Activated B cell treated with CpG ODN at 0.5 μM for 24 hours (primary cell): ENCODE measurements around the gene RPS6KA5. TPM values are rescaled to one million over a fixed set of nuclear protein-coding genes. Genes with fewer than 3 reads are reported as not detected.
"Not testable (repeated sequence)": the region's sequence is repeated elsewhere in the genome, so short reads cannot be mapped to it uniquely, and the experiment has no call there.

Source experiments
- ATAC-seq: fragments of 200-7000 bp; cut with Tn5 transposase; one replicate; pipeline ENCODE4 v1.10.0; 2021; ENCODE audit warnings: low read depth, mild to moderate bottlenecking, moderate library complexity
- CTCF ChIA-PET: fragments of 350-600 bp; sonication (Branson Sonifier 250); formaldehyde crosslinking; loops from one replicate; lab custom pipeline; 2021; ENCODE audit warnings: antibody characterized with exemption; lab: Charles Lee
- POLR2A ChIA-PET: fragments of 350-600 bp; sonication (Branson Sonifier 250); formaldehyde crosslinking; loops from one replicate; lab custom pipeline; 2021; ENCODE audit warnings: antibody characterized with exemption; lab: Charles Lee
- DNase-seq: peaks from one replicate; pipeline ENCODE4 v3.0.0; 2022
- H3K27ac Mint-ChIP-seq: one replicate; pipeline ENCODE4 v1.8.0; 2020; ENCODE audit warnings: mixed read lengths
- H3K27me3 Mint-ChIP-seq: one replicate; pipeline ENCODE4 v1.8.0; 2021; ENCODE audit warnings: mixed read lengths
- H3K36me3 Mint-ChIP-seq: one replicate; pipeline ENCODE4 v1.8.0; 2021; ENCODE audit warnings: low read depth, mixed read lengths
- H3K4me1 Mint-ChIP-seq: one replicate; pipeline ENCODE4 v1.8.0; 2021; ENCODE audit warnings: mixed read lengths
- H3K4me3 Mint-ChIP-seq: one replicate; pipeline ENCODE4 v1.8.0; 2020; ENCODE audit warnings: mild to moderate bottlenecking, mixed read lengths
- H3K9me3 Mint-ChIP-seq: one replicate; pipeline ENCODE4 v1.8.0; 2020; ENCODE audit warnings: mixed read lengths
- CTCF ChIP-seq: fragments of 200-600 bp; IDR thresholded peaks from one replicate; pipeline ENCODE4 v1.8.0; 2022; ENCODE audit warnings: antibody characterized with exemption, mild to moderate bottlenecking
- intact Hi-C: fragments of 100-400 bp; cut with micrococcal nuclease; formaldehyde crosslinking; loops from one replicate; pipeline ENCODE4 v1.15.1; 2024
- total RNA-seq: library from RNA; stranded (reverse); gene quantifications from 2 replicates; pipeline ENCODE4 v1.2.3, GENCODE V29; 2022

The RPS6KA5 gene
- total RNA-seq, 1 donor from 2014 or later, result 16.3 TPM

GRCh38 chr14:91032248-91032647 lies 28.2 kb downstream of the RPS6KA5 start:
- H3K27ac Mint-ChIP-seq, result no peak overlapping the region
- DNase-seq (no peak), ATAC-seq (no peak)
- peaks cover 1% of the 10 kb centered on the region for H3K36me3 Mint-ChIP-seq
- TF ChIP-seq CTCF, result no peak
- intact Hi-C loops, result no loop called here
- peaks cover 58% of the 10 kb centered on the region for H3K4me1 Mint-ChIP-seq
- no peaks in the 10 kb centered on the region for H3K9me3 Mint-ChIP-seq
- POLR2A ChIA-PET, result no interaction called here
- H3K27me3 Mint-ChIP-seq, result no peaks in the 10 kb centered on the region
- no peak overlapping the region for H3K4me3 Mint-ChIP-seq
- CTCF ChIA-PET, result no interaction called here

- ATAC-seq, result no peak
- no peak overlapping the region for H3K27ac Mint-ChIP-seq
Observed at GRCh38 chr14:91031666-91032065, 28.8 kb downstream of the RPS6KA5 start.

GRCh38 chr14:91029456-91030217 lies 30.8 kb downstream of the RPS6KA5 start:
- H3K4me3 Mint-ChIP-seq, result no peak overlapping the region
- ChIA-PET POLR2A (interaction anchor here (0.7 to 1.5 kb wide), 4 partner anchors 13 to 31 kb away, joined by 3 to 10 read pairs (median 4); partner anchors contain the start of gene RPS6KA5), CTCF (no interaction called here)
- no peak for TF ChIP-seq CTCF
- no peak for ATAC-seq
- DNase-seq, result no peak
- intact Hi-C loops, result no loop called here
- no peaks in the 10 kb centered on the region for H3K27me3 Mint-ChIP-seq
- H3K36me3 Mint-ChIP-seq, result peaks cover 1% of the 10 kb centered on the region
- H3K4me1 Mint-ChIP-seq, result peaks cover 54% of the 10 kb centered on the region
- H3K9me3 Mint-ChIP-seq, result no peaks in the 10 kb centered on the region
- H3K27ac Mint-ChIP-seq, result no peak overlapping the region

More at GRCh38 chr14:91031666-91032065, 28.8 kb downstream of the RPS6KA5 start:
- no peak for DNase-seq
- Mint-ChIP-seq H3K4me3 (no peak overlapping the region), H3K27me3 (no peaks in the 10 kb centered on the region), H3K36me3 (peaks cover 1% of the 10 kb centered on the region), H3K9me3 (no peaks in the 10 kb centered on the region), H3K4me1 (peaks cover 58% of the 10 kb centered on the region)
- POLR2A ChIA-PET, result interaction anchor here (1.1 kb wide), 1 partner anchor 31 kb away, joined by 3 read pairs; no protein-coding TSS in a partner anchor
- CTCF ChIA-PET, result no interaction called here
- intact Hi-C loops, result no loop called here
- TF ChIP-seq CTCF, result no peak

GRCh38 chr14:91027561-91027960 lies 32.9 kb downstream of the RPS6KA5 start:
- intact Hi-C loops, result loop anchor here (2.0 kb wide), 1 partner anchor 13 kb away; no protein-coding TSS in a partner anchor
- Mint-ChIP-seq H3K4me3 (no peak overlapping the region), H3K27me3 (no peaks in the 10 kb centered on the region), H3K9me3 (no peaks in the 10 kb centered on the region), H3K27ac (no peak overlapping the region), H3K36me3 (no peaks in the 10 kb centered on the region), H3K4me1 (peaks cover 64% of the 10 kb centered on the region)
- ATAC-seq (no peak), DNase-seq (no peak)
- no peak for TF ChIP-seq CTCF
- ChIA-PET CTCF (interaction anchor here (1.2 kb wide), 1 partner anchor 145 kb away, joined by 4 read pairs; no protein-coding TSS in a partner anchor), POLR2A (no interaction called here)

GRCh38 chr14:91022622-91023028 lies 37.8 kb downstream of the RPS6KA5 start:
- not testable (repeated sequence) for H3K27me3 Mint-ChIP-seq, H3K36me3 Mint-ChIP-seq, H3K9me3 Mint-ChIP-seq
- DNase-seq (peak; percentile 24), ATAC-seq (peak; percentile 89)
- ChIA-PET CTCF (interaction anchor here (1.1 kb wide), 1 partner anchor 11 kb away, joined by 4 read pairs; no protein-coding TSS in a partner anchor), POLR2A (interaction anchor here (0.6 to 2.0 kb wide), 12 partner anchors 10 to 151 kb away, joined by 3 to 17 read pairs (median 3); partner anchors contain the start of genes DGLUCY and RPS6KA5)
- intact Hi-C loops, result loop anchor here (1.0 to 2.0 kb wide), 3 partner anchors 13 to 38 kb away; partner anchors contain the start of gene RPS6KA5
- peaks cover 66% of the 10 kb centered on the region for H3K4me1 Mint-ChIP-seq
- H3K4me3 Mint-ChIP-seq, result peak overlapping the region; percentile 79
- H3K27ac Mint-ChIP-seq, result peak overlapping the region; percentile 92
